ENCODE measurements around the gene SCYL3.
A peak's percentile ranks its signal among the peaks of the same experiment; 100 is the strongest.
"Not testable (repeated sequence)": the region's sequence is repeated elsewhere in the genome, so short reads cannot be mapped to it uniquely, and the experiment has no call there.

The SCYL3 gene

DNA sequence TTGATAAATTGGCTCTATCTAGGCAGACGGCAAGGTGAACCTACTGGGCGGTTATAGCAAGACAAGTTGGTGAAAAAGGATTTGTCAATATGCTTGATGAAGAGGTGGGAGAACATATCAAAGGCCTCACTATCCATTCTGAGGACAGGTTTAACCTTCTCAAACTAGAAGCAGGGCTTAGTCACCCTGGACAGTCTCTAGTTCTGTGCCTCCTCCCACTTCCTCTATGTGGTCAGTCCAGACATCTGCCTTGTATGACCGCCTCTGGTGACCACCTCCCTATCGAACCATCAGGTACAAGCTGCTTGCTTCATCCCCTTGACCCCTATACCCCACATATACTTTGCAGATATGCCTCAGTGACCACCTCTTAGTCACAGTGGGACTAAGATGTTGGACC is 2.3 kb upstream of the SCYL3 start:
- DNase-seq = no peak

DNA sequence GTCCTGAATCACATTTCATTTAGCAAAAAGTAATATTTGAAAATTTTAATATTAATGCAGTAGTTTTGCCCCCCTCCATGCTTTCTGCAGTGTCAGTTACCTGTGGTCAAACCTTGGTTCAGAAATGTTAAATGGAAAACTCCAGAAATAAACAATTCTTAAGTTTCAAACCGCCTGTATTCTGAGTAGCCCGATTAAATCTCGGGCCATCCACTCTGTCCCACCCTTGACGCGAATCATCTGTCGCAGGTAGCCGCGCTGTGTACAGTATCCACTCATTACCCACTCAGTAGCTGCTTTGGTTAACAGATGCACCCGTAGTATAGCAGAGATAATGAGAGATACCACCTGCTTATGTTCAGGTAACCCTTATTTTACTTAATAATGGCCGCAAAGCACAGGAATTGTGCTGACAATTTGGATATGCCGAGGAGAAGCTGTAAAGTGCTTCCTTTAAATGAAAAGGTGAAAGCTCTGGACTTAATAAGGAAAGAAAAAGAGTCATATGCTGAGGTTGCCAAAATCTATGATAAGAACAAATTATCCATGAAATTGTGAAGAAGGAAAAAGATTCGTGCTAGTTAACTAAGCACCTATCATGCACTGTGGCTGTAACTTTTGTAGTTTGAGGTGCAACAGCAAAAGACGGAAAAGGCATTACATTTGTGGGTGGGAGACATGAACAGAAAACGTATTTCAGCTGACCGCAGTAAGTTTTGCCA is 889 bp upstream of the SCYL3 start:
- DNase-seq = no peak

DNA sequence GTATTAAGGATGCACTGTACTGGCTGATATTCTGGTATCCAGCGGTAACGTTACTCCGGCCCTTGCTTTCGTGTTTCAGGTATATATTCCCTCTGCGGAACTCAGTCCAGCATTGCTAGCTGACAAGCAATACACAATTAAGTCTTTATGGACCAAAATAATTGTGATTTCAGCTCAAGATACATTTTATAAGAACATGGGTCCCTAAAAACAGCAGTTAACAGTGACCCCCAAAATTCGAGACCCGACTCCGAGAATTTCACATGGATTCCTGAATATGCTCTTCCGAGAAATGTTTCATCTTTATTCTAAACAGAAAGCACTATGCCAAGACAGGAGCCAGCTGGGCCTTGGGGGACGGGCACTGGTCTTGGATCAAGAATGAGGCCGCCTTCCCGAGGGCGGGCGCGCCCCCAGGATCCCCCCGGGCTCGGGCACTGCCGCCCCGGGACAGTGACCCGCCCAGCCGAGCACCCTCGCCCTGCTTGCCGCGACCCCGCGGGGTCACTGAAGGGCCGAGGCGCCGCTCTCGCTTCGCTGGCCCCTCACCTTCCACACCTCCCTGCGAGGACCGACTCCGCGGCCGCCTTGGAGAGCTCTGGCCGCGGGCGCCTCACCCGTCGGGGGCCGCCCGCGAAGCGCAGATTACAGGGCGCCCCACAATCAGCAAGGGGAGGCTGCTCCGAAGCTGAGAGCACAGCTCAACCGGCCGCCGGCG is 610 bp downstream of the SCYL3 start:
- DNase-seq = no peak

DNA sequence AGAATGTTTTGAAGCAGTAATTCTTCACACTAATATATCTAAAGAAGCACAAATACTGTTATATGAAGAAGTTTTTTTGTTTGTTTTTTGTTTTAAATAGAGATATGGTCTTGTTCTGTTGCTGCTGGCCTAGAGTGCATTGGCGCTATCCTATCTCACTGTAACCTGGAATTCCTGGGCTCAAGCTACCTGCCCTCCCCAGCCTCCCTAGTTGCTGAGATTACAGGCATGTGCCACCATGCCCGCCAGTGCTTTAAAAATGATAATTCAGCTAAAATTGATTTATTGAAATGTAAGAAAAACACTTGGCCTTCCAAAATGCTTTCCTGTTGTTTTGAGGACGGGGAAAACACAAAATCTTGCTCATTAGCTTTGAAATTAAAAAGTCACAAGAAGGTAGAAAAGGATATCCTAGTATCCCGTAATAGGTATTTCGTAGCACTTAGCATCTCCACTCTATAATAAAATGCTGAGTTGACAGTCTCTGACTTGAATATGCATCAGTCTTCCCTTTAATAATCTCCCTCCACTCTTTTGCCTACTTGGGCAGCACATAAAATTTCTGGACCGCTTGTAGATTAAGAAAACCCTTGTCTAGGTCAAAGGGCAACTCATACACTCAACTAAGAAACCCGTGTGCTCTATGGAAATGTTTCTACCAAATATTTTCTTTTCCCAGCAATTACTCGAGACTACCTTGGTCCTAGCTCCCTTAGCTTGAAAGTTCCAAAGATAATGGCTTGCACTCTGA is 1.3 kb downstream of the SCYL3 start:
- DNase-seq = no peak

DNA sequence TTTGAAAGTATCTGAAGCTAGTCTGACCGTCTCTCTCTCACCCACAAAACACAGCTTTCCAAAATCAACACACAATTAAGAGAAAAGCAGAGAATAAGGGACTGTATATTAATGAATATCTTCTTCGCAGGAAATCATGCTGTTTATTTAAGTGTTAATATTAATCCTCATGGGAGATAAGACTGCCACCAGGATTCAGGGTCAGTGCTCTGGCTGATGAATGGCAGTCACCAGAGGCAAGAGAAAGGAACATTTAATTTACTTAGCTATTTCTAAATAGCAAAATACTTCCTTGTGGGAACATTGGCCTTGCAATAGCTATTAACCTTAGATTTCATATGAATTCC is 2.2 kb downstream of the SCYL3 start:
- no peak for DNase-seq

DNA sequence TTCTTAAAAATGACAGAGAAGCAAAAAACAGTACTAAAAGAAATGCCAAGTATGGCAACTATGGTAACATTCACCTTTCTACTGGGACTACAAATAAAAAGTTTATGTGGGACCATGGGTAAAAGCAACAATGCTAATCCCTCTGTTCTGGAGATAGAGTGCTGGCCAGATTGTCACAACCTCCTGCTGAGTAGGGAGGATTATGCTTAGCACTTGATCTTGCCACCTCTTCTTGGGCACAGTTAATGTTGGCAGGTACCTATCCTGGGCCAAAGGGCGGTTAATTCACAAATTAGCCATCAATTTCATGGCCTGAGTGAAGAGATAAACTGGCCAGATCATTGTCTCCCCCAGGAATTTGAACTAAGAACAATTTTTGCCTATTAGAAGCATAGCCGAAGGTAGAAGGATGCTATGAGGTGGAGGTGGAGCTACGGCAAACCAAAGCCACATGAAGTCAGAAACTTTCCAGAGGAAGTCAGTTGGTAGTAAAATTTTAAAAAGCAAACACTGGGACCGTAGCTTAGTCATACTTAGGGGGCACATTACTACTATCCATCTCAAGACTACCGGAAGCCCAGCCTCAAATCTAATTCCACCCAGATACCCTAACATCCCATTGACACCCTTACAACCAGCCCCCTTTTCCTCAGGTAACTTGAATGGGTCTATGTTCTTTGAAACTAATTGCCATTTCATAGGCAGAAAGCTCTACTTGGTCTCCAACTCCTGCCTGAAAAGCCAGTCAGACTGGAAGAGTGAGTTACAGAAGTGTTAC is 2.7 kb downstream of the SCYL3 start:
- DNase-seq = peak; percentile 66

DNA sequence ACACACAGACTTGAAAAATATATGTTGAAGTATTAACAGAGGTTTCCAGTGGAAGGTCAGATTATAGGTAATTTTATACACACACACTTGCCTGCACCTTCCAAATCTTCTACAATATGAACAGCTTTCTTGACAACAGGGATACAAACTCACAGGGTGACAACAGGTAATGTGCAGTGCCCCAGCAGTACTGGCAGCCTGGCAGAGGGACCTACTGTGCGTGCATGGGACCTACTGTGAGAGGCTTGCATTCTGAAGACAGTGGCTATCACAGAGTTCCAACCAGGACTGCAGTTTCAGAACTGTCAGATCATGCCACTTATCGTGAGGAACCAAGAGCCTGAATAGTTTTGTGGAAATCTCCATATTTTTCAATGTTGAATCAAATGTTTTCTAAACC is 3.8 kb downstream of the SCYL3 start:
- DNase-seq = no peak

DNA sequence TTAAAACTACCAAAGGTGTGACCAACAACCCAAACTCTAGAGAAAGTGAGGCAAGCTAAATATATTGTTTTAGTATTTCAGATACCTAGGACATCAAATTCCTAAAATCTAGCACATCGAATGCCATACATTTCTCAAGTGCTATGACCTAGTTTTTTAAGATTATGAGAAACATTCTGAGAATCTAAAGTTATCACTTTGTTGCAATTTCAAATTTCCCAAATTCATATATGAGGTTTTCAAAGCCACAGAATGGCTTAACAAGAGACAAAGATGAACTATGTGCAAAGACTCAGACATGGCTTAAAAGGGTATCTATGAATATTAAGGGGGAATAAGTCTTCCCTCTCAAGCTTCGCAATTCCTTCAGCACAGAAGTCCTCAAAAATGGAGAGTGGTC is 6.8 kb downstream of the SCYL3 start:
- no peak for DNase-seq

DNA sequence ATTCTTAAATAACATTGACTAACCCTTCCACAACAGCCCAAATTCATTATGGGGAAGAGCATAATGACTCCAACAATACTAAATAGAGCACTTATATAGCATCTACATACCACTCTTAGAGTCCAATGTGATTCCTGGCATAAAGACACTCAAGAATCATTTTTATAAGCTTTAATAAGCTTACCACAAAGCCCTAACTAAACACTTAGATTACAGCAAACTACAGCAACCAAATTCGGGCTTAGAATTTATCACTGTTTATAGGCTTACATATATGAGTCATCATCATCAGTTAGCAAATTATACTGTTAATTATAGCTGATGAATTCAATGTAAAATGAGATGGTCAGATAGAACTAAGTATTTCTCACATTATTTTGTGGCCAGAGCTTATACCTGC is 7.3 kb downstream of the SCYL3 start:
- no peak for DNase-seq

DNA sequence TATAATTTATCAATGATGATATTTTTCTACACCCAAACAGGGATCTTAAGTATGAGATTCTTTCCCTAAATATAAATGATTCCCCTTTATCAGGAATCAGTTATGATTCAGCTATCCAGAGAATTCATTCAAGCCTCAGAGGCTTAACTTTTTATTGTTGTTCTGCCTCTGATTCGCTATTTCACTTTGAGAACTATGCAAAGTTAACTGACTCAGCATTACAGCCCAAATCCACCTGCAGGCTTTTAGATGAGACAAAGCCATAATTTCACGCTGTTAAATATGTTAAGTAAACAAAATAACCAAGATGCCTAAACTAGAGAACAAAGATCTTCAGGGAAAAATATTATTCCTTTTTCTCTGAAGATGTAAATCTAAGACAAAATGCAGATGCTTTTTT is 8.5 kb downstream of the SCYL3 start:
- no peak for DNase-seq

DNA sequence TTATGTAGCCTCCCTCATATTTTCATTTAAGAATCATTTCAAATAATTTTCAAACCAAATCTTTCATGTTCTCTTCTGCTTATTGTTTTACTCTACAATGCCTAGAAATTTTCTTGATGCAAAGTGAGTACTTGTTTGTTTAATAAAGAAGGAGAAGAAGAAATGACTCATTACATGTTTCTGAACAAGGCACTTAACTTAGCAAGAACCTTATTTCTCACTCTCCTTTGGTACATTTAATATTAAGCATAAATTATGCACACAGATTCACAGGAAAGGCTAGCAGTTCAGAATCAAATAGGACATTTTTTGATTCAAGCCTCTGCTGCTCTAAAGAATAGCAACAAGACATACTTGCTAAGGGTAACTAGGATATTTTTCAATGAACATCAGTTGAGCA is 9.1 kb downstream of the SCYL3 start:
- no peak for DNase-seq

DNA sequence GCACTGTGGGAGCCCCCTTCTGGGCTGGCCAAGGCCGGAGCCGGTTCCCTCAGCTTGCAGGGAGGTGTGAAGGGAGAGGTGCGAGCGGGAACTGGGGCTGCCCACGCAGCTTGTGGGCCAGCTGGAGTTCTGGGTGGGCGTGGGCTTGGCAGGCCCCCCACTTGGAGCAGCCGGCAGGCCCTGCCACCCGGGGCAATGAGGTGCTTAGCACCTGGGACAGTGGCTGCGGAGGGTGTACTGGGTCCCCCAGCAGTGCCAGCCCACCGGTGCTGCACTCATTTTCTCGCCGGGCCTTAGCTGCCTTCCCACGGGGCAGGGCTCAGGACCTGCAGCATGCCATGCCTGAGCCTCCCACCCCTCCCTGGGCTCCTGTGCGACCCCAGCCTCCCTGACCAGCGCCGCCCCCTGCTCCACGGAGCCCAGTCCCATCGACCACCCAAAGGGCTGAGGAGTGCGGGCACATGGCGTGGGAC is 11.6 kb downstream of the SCYL3 start:
- no peak for DNase-seq

DNA sequence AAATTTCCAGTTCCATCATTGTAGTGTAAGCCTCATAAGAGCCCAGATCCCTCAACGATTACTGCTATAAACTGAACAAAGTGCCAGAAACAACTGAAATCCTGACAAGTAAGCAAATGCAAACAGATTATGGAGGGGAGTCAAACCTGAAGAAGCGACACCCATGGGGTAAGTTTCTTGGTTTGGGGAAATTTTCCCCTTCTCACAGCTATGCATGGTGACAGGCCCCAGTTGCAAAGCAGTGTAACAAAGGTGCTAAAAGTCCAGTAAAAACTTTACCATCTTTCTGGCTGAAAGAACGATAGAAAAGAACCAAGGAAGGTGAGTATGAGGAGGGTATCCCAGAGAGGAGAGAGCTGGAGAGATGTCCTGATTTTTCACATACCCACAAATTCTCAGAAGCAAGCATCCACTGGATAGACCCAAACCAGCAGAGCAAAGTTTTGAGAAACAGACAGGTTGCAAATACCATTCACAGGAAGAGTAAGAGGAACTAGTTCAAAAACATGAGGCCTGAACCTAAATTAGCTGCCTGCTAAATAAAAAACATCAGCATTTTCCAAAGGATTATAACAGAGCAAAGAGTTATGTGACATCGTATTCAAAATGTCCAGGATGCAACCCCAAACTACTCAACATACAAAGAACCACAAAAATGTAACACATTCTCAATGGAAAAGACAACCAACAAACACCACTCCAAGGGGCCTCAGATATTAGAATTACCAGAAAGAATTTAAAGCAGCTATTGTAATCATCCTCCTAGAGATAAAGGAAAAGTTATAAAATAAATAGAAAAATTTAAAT is 14.5 kb downstream of the SCYL3 start:
- no peak for DNase-seq

DNA sequence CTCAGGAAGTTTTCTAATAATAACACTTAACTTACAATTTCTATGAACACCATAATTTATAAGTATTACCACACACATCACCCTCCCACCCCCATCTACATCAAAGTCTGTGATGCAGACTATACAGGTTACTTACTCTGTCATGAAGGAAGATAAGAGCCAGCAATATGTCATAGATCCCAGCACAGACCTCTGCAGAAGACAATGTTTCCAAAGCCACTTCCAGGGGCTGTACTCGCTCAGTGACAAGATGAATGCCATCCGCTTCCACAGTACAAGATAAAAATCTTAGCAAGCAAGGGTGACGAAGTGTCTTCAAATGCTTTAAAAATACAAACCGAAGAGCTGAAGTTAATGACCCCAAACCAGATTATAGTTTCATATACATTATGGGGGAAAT is 15.2 kb downstream of the SCYL3 start:
- DNase-seq = no peak

DNA sequence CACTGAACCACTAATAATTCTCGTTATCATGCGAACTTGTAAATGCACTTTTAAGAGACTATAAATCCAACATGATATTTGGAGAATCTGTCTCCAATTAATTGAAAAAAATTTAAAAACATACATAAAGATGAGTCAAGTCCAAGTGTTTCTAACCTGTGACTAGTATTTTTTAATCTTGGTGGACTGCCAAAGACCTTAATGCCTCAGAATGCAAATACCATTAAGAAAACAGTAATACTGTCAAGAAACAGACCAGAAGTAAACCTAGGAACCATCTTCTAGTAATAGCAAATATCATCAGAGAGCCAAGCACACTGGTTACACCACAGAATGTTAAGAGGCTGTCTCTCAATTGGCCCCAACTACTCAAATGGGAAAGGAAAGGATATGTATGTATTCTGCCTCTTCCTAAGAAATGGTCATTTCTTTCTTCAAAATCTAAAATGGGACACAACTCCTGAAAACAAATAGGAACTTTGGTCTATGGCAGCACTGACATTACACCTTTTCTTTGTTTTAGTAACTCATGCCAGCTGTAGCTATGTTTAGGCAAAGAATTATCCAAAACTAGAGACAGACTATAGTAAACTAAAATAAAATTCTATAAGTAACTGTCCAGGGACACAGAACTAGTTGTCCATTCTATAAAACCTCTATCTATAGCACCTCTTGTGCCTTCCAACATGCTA is 15.8 kb downstream of the SCYL3 start:
- DNase-seq = no peak

DNA sequence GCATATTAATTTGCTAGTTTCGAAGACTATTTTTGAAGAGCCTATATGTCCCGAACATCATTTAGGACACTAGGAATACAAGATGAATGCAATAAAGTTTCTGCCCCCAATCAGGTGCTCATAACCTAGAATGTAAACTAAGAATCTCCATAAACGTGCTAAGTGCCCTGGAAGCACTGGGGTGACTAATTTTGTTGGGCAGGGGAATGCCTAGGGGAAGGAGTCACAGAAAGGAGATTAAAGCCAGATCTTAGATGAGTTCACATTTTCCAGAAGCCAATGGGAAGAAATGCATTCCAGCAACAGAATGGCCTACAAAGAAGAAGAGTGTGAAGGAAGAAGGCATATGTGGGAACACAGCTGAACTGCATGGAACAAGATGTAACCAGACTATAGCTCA is 19.5 kb downstream of the SCYL3 start:
- no peak for DNase-seq

DNA sequence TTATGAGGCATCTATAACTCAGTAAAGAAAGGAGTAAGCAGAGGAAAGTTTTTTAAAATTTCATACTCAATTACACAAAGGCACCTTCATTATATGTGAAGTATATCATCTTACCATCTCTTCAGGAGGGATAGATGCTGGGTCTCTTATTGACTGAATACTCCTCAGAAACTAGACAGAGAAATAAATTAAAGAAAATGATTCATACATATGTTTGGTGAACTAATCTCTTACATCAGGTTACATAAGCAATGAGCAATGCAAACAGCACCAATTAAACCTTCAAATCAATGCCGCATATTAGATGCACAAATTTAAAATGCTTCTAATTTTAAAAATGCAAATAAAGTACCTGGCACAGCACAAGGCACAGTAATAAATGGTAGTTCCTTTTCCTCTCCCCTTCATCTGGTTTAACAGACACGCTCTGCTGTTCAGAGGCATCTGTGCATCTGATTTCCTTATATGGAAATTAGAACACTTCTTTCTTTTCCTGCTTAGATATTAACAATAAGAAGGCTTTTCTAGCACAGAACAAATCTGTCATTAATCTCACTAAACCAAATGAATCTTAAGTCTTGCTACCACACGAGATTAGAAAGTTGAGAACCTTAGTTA is 20.0 kb downstream of the SCYL3 start:
- no peak for DNase-seq

DNA sequence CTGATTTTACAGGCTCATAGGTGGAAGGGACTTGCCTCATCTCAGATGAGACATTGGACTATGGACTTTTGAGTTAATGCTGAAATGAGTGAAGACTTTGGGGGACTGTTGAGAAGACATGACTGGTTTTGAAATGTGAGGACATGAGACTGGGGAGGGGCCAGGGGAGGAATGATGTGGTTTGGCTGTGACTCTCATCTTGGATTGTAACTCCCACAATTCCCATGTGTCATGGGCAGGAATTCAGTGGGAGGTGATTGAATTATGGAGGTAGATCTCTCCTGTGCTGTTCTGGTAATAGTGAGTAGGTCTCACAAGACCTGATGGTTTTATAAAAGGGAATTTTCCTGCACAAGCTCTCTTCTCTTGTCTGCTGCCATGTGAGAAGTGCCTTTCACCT is 20.8 kb downstream of the SCYL3 start:
- no peak for DNase-seq

DNA sequence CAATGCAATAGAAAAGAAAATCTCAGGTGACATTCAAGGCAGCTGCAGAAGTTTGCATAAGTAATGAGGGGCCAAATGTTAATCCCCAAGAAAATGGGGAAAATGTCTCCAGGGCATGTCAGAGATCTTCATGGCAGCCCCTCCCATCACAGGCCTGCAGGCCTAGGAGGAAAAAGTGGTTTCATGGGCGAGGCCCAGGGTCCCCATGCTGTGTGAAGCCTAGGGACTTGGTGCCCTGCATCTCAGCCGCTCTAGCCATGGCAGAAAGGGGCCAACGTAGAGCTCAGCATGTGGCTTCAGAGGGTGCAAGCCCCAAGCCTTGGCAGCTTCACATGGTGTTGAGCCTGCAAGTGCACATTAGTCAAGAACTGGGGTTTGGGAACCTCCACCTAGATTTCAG is 21.7 kb downstream of the SCYL3 start:
- DNase-seq = not testable (repeated sequence)

DNA sequence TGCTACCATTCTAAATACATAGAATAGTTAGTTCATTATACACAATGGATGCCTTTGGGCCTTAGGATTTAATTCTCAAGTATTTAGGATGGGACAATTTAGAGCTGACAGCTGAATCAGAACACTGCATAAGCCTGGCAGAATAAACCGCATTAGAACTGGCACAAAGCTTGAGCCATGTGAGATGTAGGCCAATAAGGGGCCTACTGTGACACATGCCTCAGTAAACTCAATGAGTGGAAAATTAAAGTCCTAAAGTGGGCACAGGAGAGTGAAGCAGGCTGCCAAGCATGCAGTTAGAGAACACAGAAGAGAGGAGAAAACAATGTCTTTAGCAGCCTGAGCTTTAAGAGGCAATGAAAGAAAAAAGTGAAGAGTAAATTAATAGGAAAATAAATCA is 24.3 kb downstream of the SCYL3 start:
- no peak for DNase-seq

DNA sequence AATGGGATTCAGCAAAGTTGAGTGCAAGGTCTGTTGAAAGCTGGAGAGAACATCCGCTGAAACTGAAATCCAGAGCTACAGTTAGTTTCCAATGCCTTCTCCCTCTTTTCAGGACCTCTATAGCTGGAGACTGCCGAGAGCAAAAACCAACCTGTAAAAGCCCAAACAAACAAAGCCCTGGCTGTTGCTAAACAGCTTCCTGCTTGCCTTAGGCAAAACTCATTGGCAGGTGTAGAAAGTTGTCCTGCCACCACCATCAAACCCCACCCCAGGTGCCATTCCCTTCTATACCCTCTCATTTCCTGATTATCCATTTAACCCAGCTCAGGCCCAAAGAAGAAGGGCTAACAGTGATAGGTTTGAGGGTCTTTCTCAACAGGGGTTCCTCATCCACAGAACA is 24.7 kb downstream of the SCYL3 start:
- no peak for DNase-seq
